ENCODE measurements around the gene CYP4F12.

The CYP4F12 gene

DNA sequence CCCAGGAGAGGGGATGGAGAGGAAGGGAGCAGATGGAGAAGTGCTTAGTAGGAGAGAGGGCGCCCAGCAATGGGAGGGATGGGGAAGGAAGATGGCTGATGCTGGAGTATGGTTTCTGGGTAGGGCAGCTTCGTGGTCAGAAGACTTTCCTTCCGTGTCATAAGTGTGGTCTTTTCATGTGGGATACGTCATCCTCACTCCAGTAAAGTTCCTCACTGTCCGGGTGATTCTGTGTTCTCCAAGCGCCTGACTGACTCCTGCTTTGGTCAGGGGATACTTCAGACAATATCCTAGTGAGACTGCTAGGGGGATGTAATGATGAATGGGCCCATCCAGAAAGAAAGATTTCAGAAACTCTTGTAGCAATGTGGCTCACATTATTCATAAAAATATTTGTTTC, 61.0 kb downstream of the CYP4F12 start:
- Histone ChIP-seq H3K4me2 (ENCODE audit: insufficient read depth, low read length, poor library complexity, severe bottlenecking) (no peak overlapping the region), H2BK120ac (ENCODE audit: low read depth, low read length) (no peak overlapping the region), H3K36me3 (replicated peaks in 1 of 2; ENCODE audit: control insufficient read depth in 2 of 2, insufficient read depth in 2 of 2, low read length in 2 of 2) (no peaks in the 10 kb centered on the region), H3K4me3 (ENCODE audit: low read length in 2 of 2) (peak overlapping the region in 1 of 2 donors; percentile 30), H4K91ac (ENCODE audit: low read depth, low read length, poor library complexity) (no peak overlapping the region), H3K9ac (ENCODE audit: low read depth, low read length, poor library complexity) (no peak overlapping the region), H2BK15ac (ENCODE audit: low read length) (no peak overlapping the region), H3K14ac (ENCODE audit: low read length) (no peak overlapping the region), H3K27me3 (ENCODE audit: control insufficient read depth in 3 of 3, insufficient read depth in 3 of 3, low read depth in 1 of 3, low read length in 3 of 3) (no peaks in the 10 kb centered on the region), H2BK5ac (ENCODE audit: low read length) (no peak overlapping the region), H3K4ac (ENCODE audit: low read length) (no peak overlapping the region), H4K8ac (ENCODE audit: low read depth, low read length) (no peak overlapping the region), H2AFZ (ENCODE audit: low read length) (no peak overlapping the region), H3K23ac (ENCODE audit: low read depth, low read length, poor library complexity) (no peak overlapping the region), H3K4me1 (ENCODE audit: control insufficient read depth in 2 of 2, insufficient read depth in 1 of 2, low read depth in 1 of 2, low read length in 2 of 2) (no peaks in the 10 kb centered on the region), H3K18ac (ENCODE audit: low read length) (no peak overlapping the region), H2AK5ac (ENCODE audit: low read depth, low read length) (no peak overlapping the region), H3K9me3 (replicated peaks in 1 of 2; ENCODE audit: control insufficient read depth in 2 of 2, insufficient read depth in 1 of 2, low read depth in 1 of 2, low read length in 2 of 2) (peaks cover 0 to 13% of the 10 kb centered on the region in 2 donors), H3K79me1 (ENCODE audit: low read depth, low read length) (no peaks in the 10 kb centered on the region), H3K27ac (replicated peaks; ENCODE audit: low read length) (no peak overlapping the region), H2BK12ac (ENCODE audit: low read length) (no peak overlapping the region)
- DNase-seq (ENCODE audit: low spot score) = no peak
- no CpG with 5 or more reads among the region's 6 CpGs for WGBS, 2 donors (ENCODE audit: extremely low coverage in 2 of 2, insufficient read length in 2 of 2, insufficient replicate concordance in 1 of 2)

DNA sequence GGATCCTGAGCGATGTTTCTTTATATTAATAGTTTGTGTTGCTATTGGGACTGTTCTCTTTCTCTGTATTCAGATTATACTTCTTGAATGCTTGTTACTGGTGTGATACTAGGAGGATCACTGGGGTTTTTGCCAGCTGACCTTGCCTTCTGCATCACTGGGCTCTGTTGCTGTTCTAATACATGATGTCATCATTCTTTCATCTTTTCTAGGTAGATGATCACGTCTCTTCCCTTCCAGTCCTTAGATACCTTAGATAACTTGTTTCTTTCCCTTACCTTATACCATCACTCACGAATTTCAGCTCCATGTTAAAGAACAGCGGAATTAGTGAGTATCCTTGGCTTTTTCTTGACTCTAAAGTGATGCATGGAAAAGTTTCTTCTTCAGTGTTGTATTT, 64.8 kb downstream of the CYP4F12 start, which contains the start of gene OR10H3:
Gene OR10H3 (plus strand): TSS at position 264 of the 400 bp plus-strand sequence. CDS start 3,408 bp downstream, outside the sequence.
- no peak within 1 kb of the TSS for H4K8ac ChIP-seq (ENCODE audit: low read depth, low read length)
- no peak within 1 kb of the TSS for H3K4me2 ChIP-seq (ENCODE audit: insufficient read depth, low read length, poor library complexity, severe bottlenecking)
- H3K4ac ChIP-seq (ENCODE audit: low read length) = no peak within 1 kb of the TSS
- H3K18ac ChIP-seq (ENCODE audit: low read length) = no peak within 1 kb of the TSS
- no peak within 1 kb of the TSS for H4K91ac ChIP-seq (ENCODE audit: low read depth, low read length, poor library complexity)
- no peak within 1 kb of the TSS for H2BK15ac ChIP-seq (ENCODE audit: low read length)
- no peak within 1 kb of the TSS for H2AFZ ChIP-seq (ENCODE audit: low read length)
- no peak within 1 kb of the TSS for H2BK12ac ChIP-seq (ENCODE audit: low read length)
- no peaks in the 10 kb centered on the region for H3K79me1 ChIP-seq (ENCODE audit: low read depth, low read length)
- peaks cover 0 to 8% of the 10 kb centered on the region in 2 donors for H3K9me3 ChIP-seq (replicated peaks in 1 of 2; ENCODE audit: control insufficient read depth in 2 of 2, insufficient read depth in 1 of 2, low read depth in 1 of 2, low read length in 2 of 2)
- no peak within 1 kb of the TSS for H3K27ac ChIP-seq (replicated peaks; ENCODE audit: low read length)
- no peak for DNase-seq (ENCODE audit: low spot score)
- H3K23ac ChIP-seq (ENCODE audit: low read depth, low read length, poor library complexity) = no peak within 1 kb of the TSS
- no peaks in the 10 kb centered on the region for H3K36me3 ChIP-seq (replicated peaks in 1 of 2; ENCODE audit: control insufficient read depth in 2 of 2, insufficient read depth in 2 of 2, low read length in 2 of 2)
- H2BK5ac ChIP-seq (ENCODE audit: low read length) = no peak within 1 kb of the TSS
- no CpG with 5 or more reads among the region's 4 CpGs for WGBS, 2 donors (ENCODE audit: extremely low coverage in 2 of 2, insufficient read length in 2 of 2, insufficient replicate concordance in 1 of 2)
- no peak within 1 kb of the TSS for H3K14ac ChIP-seq (ENCODE audit: low read length)
- H3K27me3 ChIP-seq (ENCODE audit: control insufficient read depth in 3 of 3, insufficient read depth in 3 of 3, low read depth in 1 of 3, low read length in 3 of 3) = no peaks in the 10 kb centered on the region
- no peak within 1 kb of the TSS for H3K4me3 ChIP-seq (ENCODE audit: low read length in 2 of 2)
- H3K4me1 ChIP-seq (ENCODE audit: control insufficient read depth in 2 of 2, insufficient read depth in 1 of 2, low read depth in 1 of 2, low read length in 2 of 2) = no peaks in the 10 kb centered on the region
- no peak within 1 kb of the TSS for H3K9ac ChIP-seq (ENCODE audit: low read depth, low read length, poor library complexity)
- no peak within 1 kb of the TSS for H2AK5ac ChIP-seq (ENCODE audit: low read depth, low read length)
- no peak within 1 kb of the TSS for H2BK120ac ChIP-seq (ENCODE audit: low read depth, low read length)

DNA sequence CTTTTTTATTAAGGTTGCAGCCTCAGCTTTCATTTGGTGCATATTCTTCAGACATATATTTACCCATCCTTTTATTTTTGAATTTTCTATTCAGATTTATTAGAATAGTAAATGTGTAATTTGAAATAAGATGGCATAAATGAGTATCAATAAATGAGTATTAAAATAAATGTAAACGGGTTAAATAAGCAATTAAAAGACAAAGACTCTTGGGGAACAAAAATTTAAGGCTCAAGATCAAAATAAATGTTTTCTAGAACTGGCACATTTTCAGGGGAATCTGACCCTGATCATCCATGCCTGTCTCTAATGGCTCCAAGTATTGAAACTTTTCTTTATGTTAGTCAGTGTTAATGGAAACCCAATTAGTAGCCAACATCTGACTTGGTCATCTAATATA, 67.9 kb downstream of the CYP4F12 start:
- no peak overlapping the region for H2AK5ac ChIP-seq (ENCODE audit: low read depth, low read length)

More for the DNA sequence above, 67.9 kb downstream of the CYP4F12 start:
- Histone ChIP-seq H3K27ac (replicated peaks; ENCODE audit: low read length) (no peak overlapping the region), H3K9ac (ENCODE audit: low read depth, low read length, poor library complexity) (no peak overlapping the region), H2BK120ac (ENCODE audit: low read depth, low read length) (no peak overlapping the region), H3K36me3 (replicated peaks in 1 of 2; ENCODE audit: control insufficient read depth in 2 of 2, insufficient read depth in 2 of 2, low read length in 2 of 2) (no peaks in the 10 kb centered on the region), H2AFZ (ENCODE audit: low read length) (no peak overlapping the region), H2BK15ac (ENCODE audit: low read length) (no peak overlapping the region), H3K4me2 (ENCODE audit: insufficient read depth, low read length, poor library complexity, severe bottlenecking) (no peak overlapping the region), H3K4me3 (ENCODE audit: low read length in 2 of 2) (no peak overlapping the region), H3K23ac (ENCODE audit: low read depth, low read length, poor library complexity) (no peak overlapping the region), H4K8ac (ENCODE audit: low read depth, low read length) (no peak overlapping the region), H3K4me1 (ENCODE audit: control insufficient read depth in 2 of 2, insufficient read depth in 1 of 2, low read depth in 1 of 2, low read length in 2 of 2) (no peaks in the 10 kb centered on the region), H3K9me3 (replicated peaks in 1 of 2; ENCODE audit: control insufficient read depth in 2 of 2, insufficient read depth in 1 of 2, low read depth in 1 of 2, low read length in 2 of 2) (peaks cover 0 to 11% of the 10 kb centered on the region in 2 donors), H3K14ac (ENCODE audit: low read length) (no peak overlapping the region), H3K27me3 (ENCODE audit: control insufficient read depth in 3 of 3, insufficient read depth in 3 of 3, low read depth in 1 of 3, low read length in 3 of 3) (no peaks in the 10 kb centered on the region), H4K91ac (ENCODE audit: low read depth, low read length, poor library complexity) (no peak overlapping the region), H3K4ac (ENCODE audit: low read length) (no peak overlapping the region), H2BK12ac (ENCODE audit: low read length) (no peak overlapping the region), H3K79me1 (ENCODE audit: low read depth, low read length) (no peaks in the 10 kb centered on the region), H3K18ac (ENCODE audit: low read length) (no peak overlapping the region), H2BK5ac (ENCODE audit: low read length) (no peak overlapping the region)
- WGBS, 2 donors (ENCODE audit: extremely low coverage in 2 of 2, insufficient read length in 2 of 2, insufficient replicate concordance in 1 of 2) = 100% methylated on average over 1 of the region's 1 CpG; no CpG with 5 or more reads in 1 of the 2 donors
- DNase-seq (ENCODE audit: low spot score) = no peak
